Adrenal gland (tissue), 5 donors: ENCODE data around the gene PARG.
"Not testable (repeated sequence)": the region's sequence is repeated elsewhere in the genome, so short reads cannot be mapped to it uniquely, and the experiment has no call there.

ENCODE experiments used
- POLR2A ChIP-seq, 2 donors: fragments of 450-650 bp; IDR thresholded peaks; one replicate each; pipeline ENCODE4 v1.6.1; 2017; ENCODE audit warnings: antibody characterized with exemption in 2 of 2, mild to moderate bottlenecking in 2 of 2, moderate library complexity in 1 of 2
- TF ChIP-seq, protein P1 (sequence below), 6 experiments: fragments of 450-650 bp in 4 of 6; fragments of 200-600 bp in 2 of 6; sonication (generic) in 1 of 6; IDR thresholded peaks; 1 replicate in 5 of 6; 2 replicates in 1 of 6; pipeline versions ENCODE4 v1.5.1 to v1.8.0; 2016 to 2021; ENCODE audit warnings: antibody characterized with exemption in 6 of 6, mild to moderate bottlenecking in 2 of 6, moderate library complexity in 1 of 6
- donor health status: DM: no; HTN: no; CAD: no.

DNA sequence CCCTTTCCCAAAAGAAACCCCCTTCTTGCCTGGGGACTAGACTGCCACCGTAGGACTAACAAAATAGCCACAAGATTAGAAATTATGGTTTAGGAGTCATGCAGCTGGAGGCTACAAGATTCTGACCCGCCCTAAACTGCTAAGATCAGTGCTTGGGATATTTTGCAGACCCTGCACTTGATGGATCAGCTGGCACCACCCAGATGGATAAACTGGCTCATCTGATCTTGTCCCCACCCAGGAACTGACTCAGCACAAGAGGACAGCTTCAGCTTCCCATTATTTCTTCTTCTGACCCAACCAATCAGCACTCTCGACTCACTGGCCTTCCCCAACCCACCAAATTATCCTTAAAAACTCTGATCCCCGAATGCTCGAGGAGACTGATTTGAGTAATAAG is 10.6 kb downstream of the PARG start:
- not testable (repeated sequence) for TF ChIP-seq POLR2A (IDR thresholded peaks at IDR 0.05)
- TF ChIP-seq, protein P1, sequence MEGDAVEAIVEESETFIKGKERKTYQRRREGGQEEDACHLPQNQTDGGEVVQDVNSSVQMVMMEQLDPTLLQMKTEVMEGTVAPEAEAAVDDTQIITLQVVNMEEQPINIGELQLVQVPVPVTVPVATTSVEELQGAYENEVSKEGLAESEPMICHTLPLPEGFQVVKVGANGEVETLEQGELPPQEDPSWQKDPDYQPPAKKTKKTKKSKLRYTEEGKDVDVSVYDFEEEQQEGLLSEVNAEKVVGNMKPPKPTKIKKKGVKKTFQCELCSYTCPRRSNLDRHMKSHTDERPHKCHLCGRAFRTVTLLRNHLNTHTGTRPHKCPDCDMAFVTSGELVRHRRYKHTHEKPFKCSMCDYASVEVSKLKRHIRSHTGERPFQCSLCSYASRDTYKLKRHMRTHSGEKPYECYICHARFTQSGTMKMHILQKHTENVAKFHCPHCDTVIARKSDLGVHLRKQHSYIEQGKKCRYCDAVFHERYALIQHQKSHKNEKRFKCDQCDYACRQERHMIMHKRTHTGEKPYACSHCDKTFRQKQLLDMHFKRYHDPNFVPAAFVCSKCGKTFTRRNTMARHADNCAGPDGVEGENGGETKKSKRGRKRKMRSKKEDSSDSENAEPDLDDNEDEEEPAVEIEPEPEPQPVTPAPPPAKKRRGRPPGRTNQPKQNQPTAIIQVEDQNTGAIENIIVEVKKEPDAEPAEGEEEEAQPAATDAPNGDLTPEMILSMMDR (IDR thresholded peaks at IDR 0.05) = not testable (repeated sequence)
